COLO668 (cell line): ENCODE data around the gene FBXL22.

Experiments used
- DNase-seq: peaks from one replicate; lab custom pipeline; 2025; ENCODE audit not compliant: unreplicated experiment; lab: John Stamatoyannopoulos, UW

Gene FBXL22, protein sequence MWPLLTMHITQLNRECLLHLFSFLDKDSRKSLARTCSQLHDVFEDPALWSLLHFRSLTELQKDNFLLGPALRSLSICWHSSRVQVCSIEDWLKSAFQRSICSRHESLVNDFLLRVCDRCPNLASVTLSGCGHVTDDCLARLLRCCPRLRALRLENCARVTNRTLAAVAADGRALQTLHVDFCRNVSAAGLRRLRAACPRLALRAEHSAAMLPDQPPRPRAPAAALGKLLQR

DNA sequence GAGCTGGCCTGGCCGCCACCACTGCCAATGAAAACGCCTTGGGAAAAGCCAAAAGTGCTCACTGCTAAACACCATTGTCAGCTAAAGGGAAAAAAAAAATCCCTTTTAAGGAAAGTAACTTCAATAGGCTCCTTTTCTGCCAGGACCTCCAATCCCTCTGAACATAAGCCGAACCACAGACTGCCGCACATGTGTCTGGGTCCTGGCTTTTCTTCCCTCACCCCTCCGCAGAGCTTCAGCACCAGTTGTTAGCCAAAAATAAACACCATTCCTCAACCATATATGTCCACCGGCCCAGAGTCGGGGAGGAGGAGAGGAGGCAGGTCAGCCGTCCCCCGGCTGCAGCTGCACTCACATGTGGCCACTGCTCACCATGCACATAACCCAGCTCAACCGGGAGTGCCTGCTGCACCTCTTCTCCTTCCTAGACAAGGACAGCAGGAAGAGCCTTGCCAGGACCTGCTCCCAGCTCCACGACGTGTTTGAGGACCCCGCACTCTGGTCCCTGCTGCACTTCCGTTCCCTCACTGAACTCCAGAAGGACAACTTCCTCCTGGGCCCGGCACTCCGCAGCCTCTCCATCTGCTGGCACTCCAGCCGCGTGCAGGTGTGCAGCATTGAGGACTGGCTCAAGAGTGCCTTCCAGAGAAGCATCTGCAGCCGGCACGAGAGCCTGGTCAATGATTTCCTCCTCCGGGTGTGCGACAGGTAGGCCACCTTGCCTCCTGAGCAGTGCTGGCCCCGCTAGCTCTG, at the start of gene FBXL22:
TSS of gene FBXL22 (plus strand) at position 350 of the 753 bp plus-strand sequence. CDS start at position 356, 6 bp downstream.
- DNase-seq: peak; percentile 85

DNA sequence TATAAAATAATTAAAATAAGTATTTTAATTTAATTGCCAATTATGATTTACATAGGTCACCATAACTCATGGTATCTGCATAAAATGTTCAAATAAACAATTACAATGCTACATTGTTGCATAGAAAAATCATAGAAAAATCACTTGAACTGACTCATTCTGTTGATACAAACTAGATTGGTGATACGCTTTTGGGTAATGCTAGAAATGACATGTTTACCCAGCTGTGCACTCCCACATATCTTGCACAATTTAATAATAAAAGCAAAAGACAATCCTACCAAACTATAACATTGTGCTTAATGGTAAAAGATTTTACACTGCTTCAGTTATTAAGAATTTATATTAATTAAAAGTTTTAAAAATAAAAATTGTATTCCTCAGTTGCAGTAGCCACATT, 45.8 kb upstream of the FBXL22 start:
- no peak for DNase-seq

DNA sequence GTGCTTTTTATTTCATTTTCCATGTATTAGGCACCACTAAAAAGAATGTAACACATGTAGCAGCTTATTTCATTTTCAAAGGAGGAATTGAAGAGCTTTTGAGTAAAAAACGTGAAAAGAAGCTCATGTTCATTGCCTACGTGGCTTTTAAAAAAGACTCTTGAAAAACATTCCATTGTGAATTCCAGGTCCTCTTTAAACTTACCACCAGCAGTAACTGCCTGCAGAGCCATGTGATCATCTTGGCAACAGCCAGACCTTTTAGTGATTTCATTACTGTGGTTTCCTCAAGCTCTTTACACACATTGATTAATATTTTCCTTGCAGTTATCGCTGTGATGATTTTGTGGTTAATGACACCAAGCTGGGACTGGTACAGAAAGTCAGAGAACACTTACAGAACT, 43.8 kb upstream of the FBXL22 start:
- no peak for DNase-seq

DNA sequence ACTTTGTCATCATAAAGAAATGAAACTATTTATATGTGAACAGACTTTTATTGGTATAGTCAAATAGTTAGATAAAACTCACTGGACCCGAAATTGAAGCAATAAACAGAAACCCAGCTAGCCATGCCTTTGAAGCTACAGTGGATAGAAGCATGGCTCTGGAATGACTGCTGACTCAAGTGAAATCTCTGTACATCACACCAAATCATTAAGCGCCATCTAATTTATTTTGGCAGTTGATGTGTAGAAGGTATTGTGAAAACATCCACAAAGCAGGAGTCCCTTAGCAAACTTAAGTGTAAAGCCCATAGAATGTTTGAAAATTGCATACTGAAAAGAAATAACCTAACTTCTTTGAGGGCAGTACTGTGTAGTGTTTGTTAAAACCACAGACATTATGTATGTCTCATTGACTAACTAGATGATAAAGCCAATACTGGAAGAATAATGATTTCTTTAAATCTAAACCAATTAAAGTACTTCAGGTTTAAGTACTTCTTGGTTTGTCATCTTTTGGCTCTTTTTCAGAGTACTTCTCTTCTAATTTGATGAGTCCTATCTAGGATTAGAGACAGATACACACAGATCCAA, 42.8 kb upstream of the FBXL22 start:
- DNase-seq: no peak

DNA sequence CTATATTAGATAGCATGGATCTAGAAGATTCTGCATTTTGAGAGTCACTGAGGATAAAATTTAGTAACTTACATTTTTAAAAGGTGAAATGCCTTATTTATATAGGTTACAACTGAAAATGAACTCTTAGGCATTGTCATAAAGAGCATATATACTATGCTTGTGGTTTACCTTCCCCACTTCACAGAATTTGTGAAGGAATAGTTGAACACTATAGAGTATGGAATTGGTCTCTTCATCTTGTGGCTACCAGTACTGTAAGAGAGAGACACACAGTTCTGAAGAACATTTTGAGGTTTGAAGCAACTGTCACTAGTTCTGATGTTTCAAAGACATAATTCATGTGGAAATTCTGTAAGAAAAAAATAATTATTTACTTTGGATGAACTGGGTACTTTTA, 41.7 kb upstream of the FBXL22 start:
- DNase-seq: no peak

DNA sequence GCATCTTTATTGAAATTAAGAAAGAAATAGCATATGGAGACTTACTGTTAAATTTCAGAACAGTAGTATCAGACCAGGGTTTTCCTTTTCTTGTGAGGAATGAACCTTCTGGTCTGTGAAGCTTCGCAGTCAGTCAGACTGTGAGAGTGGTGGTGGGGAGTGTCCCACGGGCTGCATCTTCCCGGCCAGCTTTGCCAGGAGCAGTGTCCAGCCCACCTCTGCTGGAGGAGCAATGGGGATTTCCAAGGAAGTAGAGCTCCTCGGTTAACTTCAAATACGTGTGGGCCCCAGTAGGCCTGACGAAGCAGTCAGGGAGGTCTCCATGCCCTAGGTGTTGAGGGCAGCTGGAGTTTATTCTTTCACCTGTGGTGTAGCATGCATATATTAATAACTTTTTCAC, 40.9 kb upstream of the FBXL22 start:
- no peak for DNase-seq

DNA sequence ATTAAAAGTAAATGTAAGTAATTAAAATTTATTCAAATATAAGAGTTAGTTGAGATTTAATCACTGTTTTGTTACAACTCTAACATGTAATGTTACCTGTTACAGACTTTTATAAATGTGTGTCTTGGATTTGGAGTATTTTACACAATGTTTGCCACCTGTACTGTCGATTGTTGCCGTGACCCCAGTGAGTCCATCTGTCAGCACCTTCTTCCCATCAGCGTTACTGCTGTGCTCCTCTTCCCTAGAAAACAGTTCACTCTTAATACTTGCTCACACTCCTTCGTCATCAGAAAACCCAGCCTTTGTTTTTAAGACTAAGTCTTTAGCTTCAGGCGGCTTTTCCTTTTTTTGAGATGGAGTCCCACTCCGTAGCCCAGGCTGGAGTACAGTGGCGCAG, 40.5 kb upstream of the FBXL22 start:
- no peak for DNase-seq

DNA sequence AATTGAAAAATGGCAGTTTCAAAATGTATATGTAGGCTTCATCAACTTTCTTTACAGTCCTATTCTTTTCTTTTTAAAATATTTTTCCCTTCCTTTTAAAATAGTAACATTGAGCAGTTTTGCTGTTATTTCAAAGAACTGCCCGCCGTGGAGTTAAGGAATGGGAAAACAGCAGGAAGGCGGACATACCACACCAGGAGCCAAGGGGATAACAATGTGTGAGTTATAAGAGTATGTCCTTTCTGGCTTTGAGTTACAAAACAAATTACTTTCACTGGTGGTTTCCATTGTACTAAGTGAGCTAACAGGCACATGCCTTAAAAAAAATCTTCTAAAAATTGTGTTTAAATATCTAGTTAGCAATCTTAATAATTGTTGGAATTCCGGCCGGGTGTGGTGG, 37.4 kb upstream of the FBXL22 start:
- DNase-seq: no peak

DNA sequence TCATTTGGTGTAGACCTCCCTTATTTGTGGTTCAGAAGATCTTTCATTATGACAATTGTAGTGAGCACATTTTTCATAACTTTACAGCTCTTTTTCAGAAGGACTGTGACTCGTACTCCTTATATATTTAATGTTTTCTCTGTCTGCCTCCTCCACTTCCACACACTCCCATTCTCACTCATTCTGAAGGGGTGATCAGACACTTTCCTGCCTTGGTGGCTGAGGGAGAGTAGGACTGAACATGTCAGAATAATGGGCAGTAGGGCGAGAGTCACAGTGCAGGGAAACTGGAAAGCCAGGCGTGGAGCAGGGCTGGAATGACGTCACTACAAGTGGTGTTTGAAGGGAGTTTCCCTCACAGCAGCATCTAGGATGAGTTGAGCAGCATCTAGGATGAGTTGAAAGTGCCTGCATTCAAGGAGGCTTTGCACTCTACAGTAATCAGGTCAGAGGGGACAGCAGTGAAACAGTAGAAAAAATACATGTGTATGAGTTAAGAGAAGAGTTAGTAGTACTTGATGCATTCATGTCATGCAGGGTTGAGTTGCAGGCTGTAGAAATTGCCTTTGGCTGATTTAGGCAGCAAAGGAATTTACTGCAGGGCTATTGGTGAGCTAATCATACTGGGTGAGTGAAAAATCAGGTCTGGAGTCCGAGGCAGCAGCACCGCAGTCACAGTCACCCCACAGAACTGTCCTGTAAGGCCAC, 36.3 kb upstream of the FBXL22 start:
- DNase-seq: no peak

DNA sequence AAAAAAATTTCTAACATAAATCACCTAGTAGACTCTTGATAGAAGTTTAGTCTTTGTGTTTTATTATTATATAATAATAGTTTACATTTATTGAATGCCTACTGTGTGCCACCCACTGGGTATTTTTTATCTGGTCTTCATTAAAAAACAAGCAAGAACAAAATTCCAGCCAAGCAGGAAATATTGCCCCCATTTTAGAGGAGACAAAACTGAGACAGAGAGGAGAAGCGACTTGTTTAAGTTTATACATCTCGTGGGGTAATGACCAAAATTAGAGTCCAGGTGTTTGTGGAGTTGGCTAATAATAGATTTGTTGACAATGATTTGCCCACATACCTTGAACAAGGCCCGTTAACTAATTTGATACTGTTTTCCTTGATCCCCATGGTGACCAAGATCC, 33.1 kb upstream of the FBXL22 start:
- no peak for DNase-seq

DNA sequence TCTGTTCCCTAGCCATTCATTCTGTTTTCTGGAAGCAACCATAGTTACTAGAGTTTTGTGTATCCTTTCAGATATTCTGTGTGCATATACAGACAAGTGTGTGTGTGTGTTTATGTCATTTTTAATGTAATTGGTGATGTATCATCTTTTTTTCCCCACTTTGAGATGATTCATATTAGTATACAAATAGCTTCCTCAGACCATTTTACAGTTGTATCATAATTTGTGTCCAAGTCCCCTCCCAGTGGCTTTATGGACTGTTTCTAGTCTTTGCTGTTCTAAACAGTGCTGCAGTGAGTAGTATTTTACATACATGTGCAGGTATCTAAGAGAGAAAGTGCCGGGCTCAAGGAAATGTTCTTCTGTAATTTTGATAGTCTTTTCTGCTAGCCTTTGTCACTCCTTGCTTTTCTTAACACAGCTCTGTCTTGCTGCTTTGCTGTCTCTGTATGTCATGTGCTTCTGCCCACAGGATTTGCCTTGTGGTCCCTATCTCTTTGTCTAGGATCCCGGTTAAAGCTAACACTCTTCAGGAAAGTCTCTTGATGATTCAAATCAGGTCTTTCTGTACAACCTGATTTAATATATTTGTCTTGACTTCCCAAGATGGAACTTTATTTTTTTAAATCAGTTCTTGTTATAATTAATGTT, 31.5 kb upstream of the FBXL22 start:
- no peak for DNase-seq

DNA sequence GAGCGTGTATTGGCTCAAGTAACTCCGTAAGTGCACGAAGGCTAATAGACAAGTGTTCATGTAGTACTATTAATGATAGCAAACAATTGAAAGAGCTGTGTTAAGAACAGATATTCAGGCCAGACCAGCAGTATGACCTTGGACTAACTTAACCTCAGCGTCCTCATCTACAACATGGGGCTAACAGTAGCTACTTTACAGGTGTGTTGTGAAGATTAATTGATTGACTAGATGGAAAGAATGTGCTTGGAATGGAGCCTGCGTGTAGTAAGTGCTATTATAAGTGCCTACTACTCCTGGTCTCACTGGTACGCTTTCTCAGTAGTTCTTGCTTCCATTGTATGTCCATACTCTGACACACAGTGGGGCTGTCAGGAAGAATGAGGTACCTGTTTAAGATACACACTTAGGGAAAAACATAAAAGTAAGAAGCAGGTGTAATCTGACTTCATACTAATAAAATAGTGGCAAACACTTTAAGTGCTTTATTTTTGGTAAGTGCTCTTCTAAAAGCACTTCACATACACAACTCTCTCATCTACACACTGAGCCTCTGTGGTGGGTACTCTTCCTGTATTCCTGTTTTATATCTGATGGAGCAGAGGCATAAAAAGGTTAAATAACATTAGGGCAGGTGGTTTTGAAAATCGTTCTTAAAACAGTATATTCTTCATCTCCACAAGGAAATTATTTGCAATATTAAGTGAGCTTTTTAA, 24.3 kb upstream of the FBXL22 start:
- DNase-seq: no peak

DNA sequence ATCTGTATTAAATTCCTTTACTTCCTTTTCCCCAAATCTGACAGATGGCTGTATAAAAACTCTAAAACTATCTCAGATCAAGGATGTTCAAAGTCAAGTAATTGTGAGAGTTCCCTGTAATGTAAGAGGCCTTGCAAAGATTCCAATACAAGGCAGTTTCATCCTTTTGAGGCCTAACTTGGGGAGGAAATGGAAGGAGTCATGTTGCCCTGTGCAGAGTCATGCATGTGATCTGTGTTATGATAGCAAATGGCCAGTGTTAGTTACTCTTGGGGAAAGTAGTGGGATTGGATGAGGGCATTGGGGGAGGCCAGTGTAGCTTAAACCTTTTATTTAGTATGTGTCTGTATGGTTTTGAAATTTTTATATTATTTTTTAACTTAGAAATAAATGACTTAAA, 23.7 kb upstream of the FBXL22 start:
- no peak for DNase-seq

DNA sequence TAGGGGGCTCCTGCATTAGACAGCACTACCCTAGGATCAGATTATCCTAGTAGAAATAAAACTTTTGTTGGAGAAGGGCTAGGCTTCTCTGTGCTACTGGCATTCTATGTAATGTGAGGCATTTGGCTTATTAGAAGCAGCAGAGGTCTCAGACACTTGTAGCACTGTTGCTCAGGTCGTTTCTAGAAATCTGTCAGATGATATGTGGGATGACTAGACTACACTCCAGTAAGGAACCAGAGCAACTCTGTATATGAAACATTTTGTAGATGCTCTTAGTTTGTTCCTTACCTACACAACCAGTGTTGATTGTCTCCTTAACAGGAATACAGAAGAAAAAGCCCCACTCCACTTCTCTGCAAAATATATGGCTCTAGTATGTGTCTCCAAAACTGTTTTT, 21.9 kb upstream of the FBXL22 start:
- no peak for DNase-seq

DNA sequence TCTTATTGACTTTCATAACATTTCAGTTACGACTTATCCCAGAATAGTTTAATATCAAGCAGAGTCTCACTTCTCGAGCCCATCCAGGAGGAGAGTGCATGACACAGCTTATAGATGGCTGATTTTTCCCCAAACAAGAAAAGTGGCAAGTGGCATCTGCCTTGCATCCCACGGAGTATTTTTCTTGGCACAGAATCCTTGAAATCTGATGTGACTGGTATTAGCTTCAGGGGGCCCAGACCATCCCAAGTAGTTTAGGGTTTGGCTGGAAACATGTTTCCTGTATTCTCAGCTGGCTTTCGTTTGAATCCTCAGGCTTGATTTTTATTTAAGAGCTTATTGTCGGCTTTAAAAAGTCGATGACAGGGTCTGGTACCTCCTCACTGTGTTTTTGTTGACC, 20.7 kb upstream of the FBXL22 start:
- DNase-seq: no peak

DNA sequence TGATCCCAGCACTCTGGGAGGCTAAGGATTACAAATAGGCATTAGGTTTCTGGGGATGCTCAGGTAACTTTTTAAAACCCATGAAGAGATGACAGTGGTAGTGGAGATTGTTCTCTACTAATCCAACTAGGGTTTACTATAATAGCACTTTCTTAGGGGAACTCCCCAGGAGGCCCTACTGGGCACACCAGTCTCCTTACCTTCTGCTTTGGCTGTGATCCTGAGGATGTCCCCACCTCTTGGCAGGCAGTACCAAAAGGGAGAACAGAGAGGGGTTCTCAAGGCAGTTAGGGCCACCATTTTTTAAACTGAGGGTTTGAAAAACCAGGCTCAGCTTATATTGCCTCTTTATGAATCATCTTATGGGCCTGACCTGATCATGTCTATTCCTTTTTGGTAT, 15.0 kb upstream of the FBXL22 start:
- no peak for DNase-seq

DNA sequence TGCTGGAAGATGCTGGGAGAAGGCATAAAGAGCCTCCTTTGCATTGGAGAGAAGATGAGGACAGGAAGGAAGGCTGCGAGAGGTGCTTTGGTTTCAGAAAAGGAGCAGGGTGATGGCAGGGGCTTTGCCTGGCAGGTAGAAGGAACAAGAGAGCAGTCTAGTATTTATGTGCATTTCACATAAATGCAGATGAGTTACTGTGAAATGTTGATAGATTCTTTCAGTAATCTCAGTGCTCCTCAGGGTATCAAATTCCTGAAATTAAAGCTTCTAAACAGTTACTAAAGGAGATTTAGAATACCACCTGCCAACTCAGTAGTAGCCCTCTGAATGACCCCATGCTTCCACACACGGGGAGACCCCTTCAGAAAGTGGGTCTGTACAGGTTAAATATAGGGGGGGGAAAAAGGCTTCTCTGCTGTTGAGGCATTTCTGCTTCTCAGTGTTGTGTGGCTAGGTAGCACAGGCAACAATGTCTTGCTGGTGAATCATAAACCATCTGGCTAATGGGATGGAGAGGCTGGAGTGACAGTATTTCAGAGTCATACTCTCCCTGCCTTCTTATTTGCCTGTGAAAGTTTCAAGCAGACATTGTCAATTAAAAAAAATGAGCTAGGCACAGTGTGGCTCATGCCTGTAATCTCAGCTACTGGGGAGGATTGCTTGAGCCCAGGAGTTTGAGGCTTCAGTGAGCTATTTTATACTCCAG, 14.3 kb upstream of the FBXL22 start:
- DNase-seq: no peak

DNA sequence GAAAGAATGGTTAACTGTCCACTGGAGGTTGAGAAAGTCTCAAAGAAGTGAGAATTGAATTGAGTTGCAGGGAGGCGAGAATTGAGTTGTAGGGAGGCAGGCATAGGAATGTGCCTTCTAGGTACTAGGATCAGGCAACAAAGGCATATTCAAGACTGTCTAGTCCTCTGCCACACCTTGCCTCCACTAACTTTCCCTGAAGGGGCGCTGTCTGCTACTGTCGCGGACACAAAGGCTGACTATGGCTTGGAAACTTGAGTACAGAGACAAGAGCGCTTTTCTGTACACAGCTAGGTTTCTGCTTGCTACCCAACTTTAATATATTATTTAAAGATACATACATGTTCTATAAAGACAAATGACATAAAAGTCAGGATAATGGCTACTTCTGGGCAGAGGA, 10.4 kb upstream of the FBXL22 start:
- no peak for DNase-seq

DNA sequence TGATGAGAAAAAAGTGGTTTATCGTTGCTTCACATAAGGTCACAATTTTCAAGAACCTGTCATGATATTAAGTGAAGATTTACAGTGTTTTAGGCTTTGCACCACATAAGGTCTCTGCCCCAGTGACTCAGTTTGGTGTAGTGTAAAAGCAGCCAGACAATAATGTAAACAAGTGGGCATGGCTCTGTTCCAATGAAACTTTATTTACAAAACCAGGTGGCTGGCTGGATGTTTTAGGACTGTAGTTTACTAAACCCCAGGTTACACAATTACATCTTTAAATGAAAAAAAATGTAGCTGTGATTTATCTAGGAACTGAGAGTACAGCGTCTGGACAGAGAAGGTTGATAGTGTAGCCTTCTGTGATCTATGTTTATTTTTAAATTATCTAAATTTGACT, 9.7 kb upstream of the FBXL22 start:
- no peak for DNase-seq

DNA sequence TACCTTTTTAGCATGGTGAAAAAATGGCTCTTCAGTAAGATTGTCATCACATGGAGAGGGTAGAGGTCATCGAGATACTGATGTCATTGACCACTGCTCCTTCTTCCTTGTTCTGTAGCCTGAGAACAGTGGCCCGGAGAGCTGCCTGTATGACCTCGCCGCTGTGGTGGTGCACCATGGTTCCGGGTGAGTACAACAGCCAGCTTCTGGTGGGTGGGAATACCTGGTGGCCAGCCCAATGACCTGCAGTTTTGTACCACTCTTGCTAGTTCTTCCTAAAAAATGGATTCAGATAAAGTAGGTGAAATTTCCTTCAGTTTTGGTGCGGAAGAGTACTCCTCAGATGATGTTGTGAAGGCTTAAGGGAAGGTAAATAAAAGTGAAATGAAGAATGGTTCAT, 8.4 kb upstream of the FBXL22 start:
- no peak for DNase-seq
